ENCODE results near the gene TIMM17A. TPM values are rescaled to one million over a fixed set of nuclear protein-coding genes. Genes with fewer than 3 reads are reported as not detected.

TIMM17A gene
- polyA plus RNA-seq, 1 experiment, result 104 TPM

DNA sequence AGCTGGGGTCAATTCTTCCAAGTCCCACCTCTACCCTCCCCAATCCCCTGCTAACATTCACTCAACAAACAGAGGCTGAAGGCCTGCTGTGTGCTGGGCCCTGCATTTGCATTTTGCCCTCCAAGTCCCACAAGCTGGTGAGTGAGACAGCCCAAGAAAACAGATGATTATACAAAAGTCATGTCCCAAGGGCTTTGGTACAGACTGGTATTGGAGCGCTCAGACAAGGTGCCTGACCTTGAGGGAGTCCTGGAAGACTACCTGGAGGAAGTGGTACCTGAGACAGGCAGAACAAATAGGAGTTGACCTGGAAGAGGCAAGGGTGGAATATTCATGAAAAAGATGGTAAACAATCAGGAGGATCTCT lies 13.2 kb upstream of the TIMM17A start:
- ChIA-PET CTCF (interaction anchor here (7.0 kb wide), 1 partner anchor 46 kb away, joined by 90 read pairs; no protein-coding TSS in a partner anchor), POLR2A (interaction anchor here (1.0 to 1.3 kb wide), 2 partner anchors 13 to 38 kb away, joined by 3 read pairs; partner anchors contain the start of gene TIMM17A)
- Histone ChIP-seq H3K27me3 (ENCODE audit: control insufficient read depth, insufficient read depth, low read length) (no peaks in the 10 kb centered on the region), H3K4me3 (ENCODE audit: low read depth, low read length) (no peak overlapping the region), H3K27ac (ENCODE audit: low read depth, low read length) (peak overlapping the region; percentile 0), H3K9me3 (ENCODE audit: control insufficient read depth, insufficient read depth, low read length) (no peaks in the 10 kb centered on the region)
- DNase-seq (ENCODE audit: low read depth, low spot score), result no peak
- TF ChIP-seq, protein P1, sequence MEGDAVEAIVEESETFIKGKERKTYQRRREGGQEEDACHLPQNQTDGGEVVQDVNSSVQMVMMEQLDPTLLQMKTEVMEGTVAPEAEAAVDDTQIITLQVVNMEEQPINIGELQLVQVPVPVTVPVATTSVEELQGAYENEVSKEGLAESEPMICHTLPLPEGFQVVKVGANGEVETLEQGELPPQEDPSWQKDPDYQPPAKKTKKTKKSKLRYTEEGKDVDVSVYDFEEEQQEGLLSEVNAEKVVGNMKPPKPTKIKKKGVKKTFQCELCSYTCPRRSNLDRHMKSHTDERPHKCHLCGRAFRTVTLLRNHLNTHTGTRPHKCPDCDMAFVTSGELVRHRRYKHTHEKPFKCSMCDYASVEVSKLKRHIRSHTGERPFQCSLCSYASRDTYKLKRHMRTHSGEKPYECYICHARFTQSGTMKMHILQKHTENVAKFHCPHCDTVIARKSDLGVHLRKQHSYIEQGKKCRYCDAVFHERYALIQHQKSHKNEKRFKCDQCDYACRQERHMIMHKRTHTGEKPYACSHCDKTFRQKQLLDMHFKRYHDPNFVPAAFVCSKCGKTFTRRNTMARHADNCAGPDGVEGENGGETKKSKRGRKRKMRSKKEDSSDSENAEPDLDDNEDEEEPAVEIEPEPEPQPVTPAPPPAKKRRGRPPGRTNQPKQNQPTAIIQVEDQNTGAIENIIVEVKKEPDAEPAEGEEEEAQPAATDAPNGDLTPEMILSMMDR (IDR thresholded peaks at IDR 0.05; ENCODE audit: low read depth, low read length), result no peak

DNA sequence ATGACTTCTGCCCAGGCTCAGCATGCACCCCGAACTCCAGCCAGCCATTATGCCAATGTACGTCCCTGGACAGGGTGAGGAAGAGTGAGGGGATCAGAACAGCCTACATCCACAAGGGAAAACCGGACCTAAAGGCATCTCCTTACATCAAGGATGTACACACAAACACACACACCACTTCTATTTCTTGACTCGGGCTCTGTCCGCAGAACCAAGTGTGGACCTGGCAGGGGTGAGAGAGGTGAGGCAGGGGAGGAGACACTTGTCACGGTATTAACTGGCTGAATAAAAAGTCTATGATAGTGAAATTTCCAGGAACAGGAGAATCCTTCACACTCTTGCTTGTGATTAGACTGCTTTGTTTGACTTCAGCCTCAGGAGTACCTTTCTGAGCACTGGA lies 11.3 kb upstream of the TIMM17A start:
- ChIA-PET CTCF (interaction anchor here (1.8 to 7.0 kb wide), 4 partner anchors 10 to 48 kb away, joined by 6 to 90 read pairs (median 9); no protein-coding TSS in a partner anchor), POLR2A (interaction anchor here (0.9 to 1.1 kb wide), 2 partner anchors 13 to 38 kb away, joined by 3 to 5 read pairs; no protein-coding TSS in a partner anchor)
- no peak for DNase-seq (ENCODE audit: low read depth, low spot score)
- TF ChIP-seq, protein P1 (IDR thresholded peaks at IDR 0.05; ENCODE audit: low read depth, low read length), result no peak
- Histone ChIP-seq H3K27me3 (ENCODE audit: control insufficient read depth, insufficient read depth, low read length) (no peaks in the 10 kb centered on the region), H3K9me3 (ENCODE audit: control insufficient read depth, insufficient read depth, low read length) (no peaks in the 10 kb centered on the region), H3K4me3 (ENCODE audit: low read depth, low read length) (peak overlapping the region; percentile 98), H3K27ac (ENCODE audit: low read depth, low read length) (no peak overlapping the region)

GRCh38 chr1:201944639-201945038 lies 10.7 kb upstream of the TIMM17A start:
- H3K27me3 ChIP-seq (ENCODE audit: control insufficient read depth, insufficient read depth, low read length), result no peaks in the 10 kb centered on the region
- no peaks in the 10 kb centered on the region for H3K9me3 ChIP-seq (ENCODE audit: control insufficient read depth, insufficient read depth, low read length)
- TF ChIP-seq, protein P1 (IDR thresholded peaks at IDR 0.05; ENCODE audit: low read depth, low read length), result no peak
- ChIA-PET POLR2A (interaction anchor here (0.6 to 2.6 kb wide), 4 partner anchors 14 to 49 kb away, joined by 3 to 24 read pairs (median 4); no protein-coding TSS in a partner anchor), CTCF (interaction anchor here (0.6 to 7.0 kb wide), 9 partner anchors 10 to 55 kb away, joined by 3 to 90 read pairs (median 5); no protein-coding TSS in a partner anchor)
- H3K4me3 ChIP-seq (ENCODE audit: low read depth, low read length), result peak overlapping the region; percentile 98
- no peak overlapping the region for H3K27ac ChIP-seq (ENCODE audit: low read depth, low read length)
- no peak for DNase-seq (ENCODE audit: low read depth, low spot score)

DNA sequence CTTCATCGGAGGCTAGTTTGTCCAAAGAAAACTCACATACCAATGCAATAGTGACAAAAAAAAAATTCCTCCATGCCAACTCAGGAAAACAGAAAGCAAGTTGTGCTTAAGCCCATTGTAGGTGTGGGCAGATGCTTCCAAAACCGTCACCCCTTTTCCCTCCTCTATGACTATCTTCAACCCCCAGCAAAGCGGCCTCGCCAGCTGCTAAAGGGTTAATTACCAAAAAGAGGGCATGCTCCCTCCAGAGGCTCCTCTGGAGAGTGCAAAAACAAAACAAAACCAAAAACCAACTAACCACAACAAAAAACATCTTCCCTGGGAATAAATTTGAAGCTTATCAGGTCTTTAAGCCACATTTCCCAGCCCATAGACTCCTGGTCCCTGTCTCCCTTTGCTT lies 10.1 kb upstream of the TIMM17A start:
- DNase-seq (ENCODE audit: low read depth, low spot score), result no peak
- ChIA-PET POLR2A (interaction anchor here (0.6 to 2.6 kb wide), 7 partner anchors 14 to 49 kb away, joined by 3 to 24 read pairs (median 5); no protein-coding TSS in a partner anchor), CTCF (interaction anchor here (0.6 to 7.0 kb wide), 13 partner anchors 9 to 55 kb away, joined by 3 to 90 read pairs (median 4); no protein-coding TSS in a partner anchor)
- Histone ChIP-seq H3K27me3 (ENCODE audit: control insufficient read depth, insufficient read depth, low read length) (no peaks in the 10 kb centered on the region), H3K27ac (ENCODE audit: low read depth, low read length) (peak overlapping the region; percentile 1), H3K4me3 (ENCODE audit: low read depth, low read length) (peak overlapping the region; percentile 98), H3K9me3 (ENCODE audit: control insufficient read depth, insufficient read depth, low read length) (no peaks in the 10 kb centered on the region)
- TF ChIP-seq, protein P1 (IDR thresholded peaks at IDR 0.05; ENCODE audit: low read depth, low read length), result peak; percentile 65

DNA sequence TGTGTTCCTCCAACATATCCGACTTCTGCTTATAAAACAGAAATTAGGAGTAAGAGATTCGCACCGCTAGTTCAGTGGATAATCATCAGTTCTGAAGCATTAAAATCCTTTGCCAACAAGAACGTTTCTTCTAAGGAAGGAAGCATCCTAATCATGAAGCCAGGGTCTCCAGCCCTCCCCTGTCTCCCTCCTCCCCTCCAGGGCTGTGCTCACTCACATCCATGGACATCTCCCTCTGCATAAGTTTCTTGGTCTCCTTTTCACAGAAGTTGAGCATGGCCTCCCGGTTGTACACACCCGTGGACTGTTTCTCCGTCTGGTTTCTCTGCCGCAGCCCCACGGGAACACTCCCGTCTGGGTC lies 9.5 kb upstream of the TIMM17A start:
- Histone ChIP-seq H3K9me3 (ENCODE audit: control insufficient read depth, insufficient read depth, low read length) (no peaks in the 10 kb centered on the region), H3K4me3 (ENCODE audit: low read depth, low read length) (peak overlapping the region; percentile 98), H3K27me3 (ENCODE audit: control insufficient read depth, insufficient read depth, low read length) (no peaks in the 10 kb centered on the region), H3K27ac (ENCODE audit: low read depth, low read length) (peak overlapping the region; percentile 65)
- DNase-seq (ENCODE audit: low read depth, low spot score), result no peak
- CTCF ChIA-PET, result interaction anchor here (0.6 to 7.0 kb wide), 13 partner anchors 9 to 54 kb away, joined by 3 to 90 read pairs (median 4); no protein-coding TSS in a partner anchor
- POLR2A ChIA-PET, result interaction anchor here (0.5 to 2.6 kb wide), 18 partner anchors 8 to 68 kb away, joined by 3 to 24 read pairs (median 4); partner anchors contain the start of genes SHISA4 and TIMM17A
- TF ChIP-seq, protein P1 (IDR thresholded peaks at IDR 0.05; ENCODE audit: low read depth, low read length), result no peak
